Brain microvascular endothelial cell (primary cell): ENCODE measurements around the gene ZFYVE28.

ENCODE experiments used
- DNase-seq: peaks from one replicate; pipeline ENCODE4 v3.0.0-alpha.2; 2020
- H3K27ac ChIP-seq: fragments of 250-450 bp; sonication (Bioruptor Pico); 2 replicates; pipeline ENCODE4 v1.5.1; 2020; ENCODE audit warnings: mild to moderate bottlenecking, moderate library complexity
- H3K27me3 ChIP-seq: fragments of 250-450 bp; sonication (Bioruptor Pico); replicated peaks from 2 replicates; pipeline ENCODE4 v1.5.1; 2020; ENCODE audit warnings: mild to moderate bottlenecking
- H3K36me3 ChIP-seq: fragments of 250-450 bp; sonication (Bioruptor Pico); replicated peaks from 2 replicates; pipeline ENCODE4 v1.5.1; 2020; ENCODE audit warnings: mild to moderate bottlenecking
- H3K4me3 ChIP-seq: 2 replicates; pipeline ENCODE4 v1.5.1; 2011; ENCODE audit warnings: low read depth, mild to moderate bottlenecking, control low read depth, low read length, moderate library complexity
- CTCF ChIP-seq: IDR thresholded peaks from 2 replicates; pipeline ENCODE4 v1.5.1; 2011; ENCODE audit warnings: low read depth, mild to moderate bottlenecking, moderate library complexity, low read length, control low read depth, inconsistent platforms; ENCODE audit errors: missing control alignments
- in situ Hi-C: cut with HindIII; loops from 2 replicates; pipeline ENCODE4 v1.10.0; 2017; ENCODE audit warnings: low sequenced_read_pairs, low pct_ligation_motif_present

ZFYVE28 gene

GRCh38 chr4:2348786-2349185 lies 69.7 kb downstream of the ZFYVE28 start:
- DNase-seq = no peak
- Histone ChIP-seq H3K36me3 (no peaks in the 10 kb centered on the region), H3K27ac (no peak overlapping the region), H3K4me3 (no peak overlapping the region), H3K27me3 (no peaks in the 10 kb centered on the region)
- TF ChIP-seq CTCF = no peak
- in situ Hi-C loops = no loop called here

DNA sequence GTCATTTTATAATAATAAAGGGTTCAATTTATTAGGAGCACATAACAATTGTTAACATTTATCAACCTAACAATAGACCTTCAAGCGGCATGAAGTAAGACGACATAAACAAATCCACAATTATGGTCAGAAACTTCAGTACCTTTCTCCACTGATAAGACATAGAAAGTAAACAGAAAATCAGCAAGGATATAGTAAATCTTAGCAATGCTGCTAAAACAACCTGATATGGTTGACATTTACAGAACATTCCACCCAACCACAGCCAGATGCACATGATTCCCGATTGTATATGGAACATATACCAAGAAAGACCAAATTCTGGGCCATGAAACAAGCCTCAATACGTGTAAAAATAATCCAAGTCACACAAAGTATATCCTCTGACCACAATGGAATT lies 71.3 kb downstream of the ZFYVE28 start:
- in situ Hi-C loops = no loop called here
- Histone ChIP-seq H3K36me3 (no peaks in the 10 kb centered on the region), H3K27ac (no peak overlapping the region), H3K4me3 (no peak overlapping the region), H3K27me3 (no peaks in the 10 kb centered on the region)
- no peak for TF ChIP-seq CTCF
- no peak for DNase-seq

DNA sequence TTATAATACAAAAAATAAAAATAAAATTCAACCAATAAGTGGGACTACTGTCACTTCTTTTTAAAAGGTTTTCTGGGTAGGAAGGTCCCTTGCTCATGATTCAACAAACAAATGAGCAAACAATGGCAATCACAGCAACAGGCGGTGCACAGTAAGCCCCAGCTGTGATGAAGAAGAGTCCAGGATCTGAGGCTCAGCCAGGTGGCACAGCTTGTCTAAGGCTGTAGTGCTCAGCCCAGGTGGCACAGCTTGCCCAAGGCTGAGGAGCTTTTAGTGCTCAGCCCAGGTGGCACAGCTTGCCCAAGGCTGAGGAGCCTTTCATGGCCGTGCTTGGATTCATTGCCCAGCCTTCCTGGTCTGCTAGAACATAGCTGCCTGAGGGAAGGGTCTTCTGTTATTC lies 75.0 kb downstream of the ZFYVE28 start:
- Histone ChIP-seq H3K36me3 (no peaks in the 10 kb centered on the region), H3K27me3 (no peaks in the 10 kb centered on the region), H3K27ac (no peak overlapping the region), H3K4me3 (no peak overlapping the region)
- TF ChIP-seq CTCF = no peak
- no peak for DNase-seq
- in situ Hi-C loops = no loop called here

DNA sequence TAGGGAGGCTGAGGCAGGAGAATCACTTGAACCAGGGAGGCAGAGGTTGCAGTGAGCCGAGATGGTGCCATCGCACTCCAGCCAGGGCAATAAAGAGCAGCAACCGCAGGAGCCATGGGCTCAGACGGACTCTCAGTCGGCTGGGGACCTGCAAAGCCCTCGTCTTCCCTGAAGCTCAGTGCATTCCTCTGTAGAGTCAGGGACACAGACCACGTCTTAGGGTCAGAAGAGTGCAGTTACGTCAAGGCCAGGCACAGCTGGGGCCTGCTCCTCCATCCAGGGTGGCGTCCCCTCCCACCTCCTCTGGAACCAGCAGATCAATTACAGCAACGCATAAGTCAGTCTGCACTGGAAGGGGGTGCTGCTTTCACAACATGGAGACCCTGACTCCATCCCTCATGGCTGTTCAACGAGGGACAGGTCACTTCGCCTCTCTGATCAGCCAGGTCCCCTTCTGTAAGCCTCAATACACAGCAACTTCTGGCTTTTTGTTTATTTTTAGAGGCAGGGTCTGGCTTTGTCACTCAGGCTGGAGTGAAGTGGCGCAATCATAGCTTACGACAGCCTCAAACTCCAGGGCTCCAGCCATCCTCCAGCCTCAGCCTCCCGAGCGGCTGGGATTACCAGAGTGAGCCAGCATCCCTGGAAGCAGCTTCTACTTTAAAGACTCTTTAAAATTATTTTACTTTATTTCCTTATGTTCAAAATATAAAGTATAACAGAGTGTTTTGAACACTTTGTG lies 76.4 kb downstream of the ZFYVE28 start:
- in situ Hi-C loops = no loop called here
- no peak overlapping the region for H3K4me3 ChIP-seq
- no peak for DNase-seq
- no peak for TF ChIP-seq CTCF
- H3K36me3 ChIP-seq = no peaks in the 10 kb centered on the region
- H3K27ac ChIP-seq = no peak overlapping the region
- H3K27me3 ChIP-seq = no peaks in the 10 kb centered on the region

DNA sequence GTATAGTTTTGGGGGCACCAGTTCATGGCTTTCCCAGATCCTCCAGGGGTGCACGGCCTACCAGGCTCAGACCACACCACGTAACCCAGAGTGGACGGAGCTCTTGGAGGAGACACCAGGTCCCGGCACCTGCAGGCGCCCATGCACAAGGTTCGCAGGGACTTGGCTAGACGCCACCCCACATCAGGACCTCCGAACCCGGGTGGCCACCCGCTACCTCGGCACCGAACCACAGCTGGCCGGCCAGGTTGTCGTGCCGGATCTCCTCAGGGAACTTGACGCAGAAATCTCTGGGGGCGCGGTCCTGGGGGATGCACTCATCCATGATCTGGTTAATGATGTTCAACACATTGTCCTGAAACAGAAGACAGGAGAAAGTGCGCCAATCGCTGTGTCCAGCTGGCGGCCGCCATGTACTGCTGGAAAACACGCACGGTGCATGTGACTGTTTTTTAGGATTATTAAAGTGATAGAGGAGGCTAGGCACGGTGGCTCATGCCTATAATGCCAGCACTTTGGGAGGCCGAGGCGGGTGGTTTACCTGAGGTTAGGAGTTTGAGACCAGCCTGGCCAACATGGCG lies 77.1 kb downstream of the ZFYVE28 start:
- in situ Hi-C loops = no loop called here
- H3K27me3 ChIP-seq = no peaks in the 10 kb centered on the region
- H3K27ac ChIP-seq = no peak overlapping the region
- H3K4me3 ChIP-seq = no peak overlapping the region
- DNase-seq = no peak
- no peaks in the 10 kb centered on the region for H3K36me3 ChIP-seq
- no peak for TF ChIP-seq CTCF
